ENCODE data around the gene ITPK1.

GRCh38 chr14:93067088-93067487, 48.6 kb downstream of the ITPK1 start:
- no peak for TF ChIP-seq POLR2AphosphoS5 (IDR thresholded peaks at IDR 0.05)
- TF ChIP-seq CTCF (IDR thresholded peaks at IDR 0.05): no peak
- no peak for TF ChIP-seq POLR2A (IDR thresholded peaks at IDR 0.05; ENCODE audit: low read depth)

Measured in esophagus muscularis mucosa (tissue), 3 donors.